CD14-positive monocyte (primary cell): ENCODE measurements around the gene OR10H5. TPM values are rescaled to one million over a fixed set of nuclear protein-coding genes. Genes with fewer than 3 reads are reported as not detected.
"Not testable (repeated sequence)": the region's sequence is repeated elsewhere in the genome, so short reads cannot be mapped to it uniquely, and the experiment has no call there.

Experiments used
- DNase-seq, 3 donors: peaks; one replicate each; pipeline ENCODE4 v3.0.0-alpha.2; 2011 to 2022
- H2AFZ ChIP-seq: 2 replicates; pipeline ENCODE4 v1.6.0; 2012; ENCODE audit warnings: mild to moderate bottlenecking, low read depth, low read length, inconsistent platforms; ENCODE audit not compliant: insufficient read depth, poor library complexity, severe bottlenecking
- H3K27ac ChIP-seq, 2 donors: 1 replicate in 1 of 2; 2 replicates in 1 of 2; pipeline ENCODE4 v1.5.1; 2012 to 2013; ENCODE audit warnings: low read length in 2 of 2, control low read depth in 1 of 2, inconsistent platforms in 1 of 2, low read depth in 1 of 2, mild to moderate bottlenecking in 1 of 2
- H3K27me3 ChIP-seq, 2 donors: one replicate each; pipeline versions ENCODE4 v1.6.0 to v1.6.1; 2011 to 2013; ENCODE audit warnings: low read length in 2 of 2; ENCODE audit not compliant: control insufficient read depth in 2 of 2, insufficient read depth in 2 of 2
- H3K36me3 ChIP-seq, 2 donors: replicated peaks in 1 of 2; 1 replicate in 1 of 2; 2 replicates in 1 of 2; pipeline versions ENCODE4 v1.5.1 to v1.6.1; 2012 to 2013; ENCODE audit warnings: low read length in 2 of 2, control low read depth in 1 of 2, inconsistent platforms in 1 of 2, mild to moderate bottlenecking in 1 of 2; ENCODE audit not compliant: insufficient read depth in 2 of 2, control insufficient read depth in 1 of 2
- H3K4me1 ChIP-seq, 2 donors: 1 replicate in 1 of 2; 2 replicates in 1 of 2; pipeline versions ENCODE4 v1.5.1 to v1.6.1; 2012 to 2013; ENCODE audit warnings: low read length in 2 of 2, control low read depth in 1 of 2, inconsistent platforms in 1 of 2, mild to moderate bottlenecking in 1 of 2, moderate library complexity in 1 of 2; ENCODE audit not compliant: insufficient read depth in 2 of 2, control insufficient read depth in 1 of 2
- H3K4me2 ChIP-seq: replicated peaks from 2 replicates; pipeline ENCODE3; 2012; ENCODE audit warnings: low read length, moderate library complexity, mild to moderate bottlenecking; ENCODE audit not compliant: poor library complexity, severe bottlenecking; ENCODE audit errors: extremely low read depth
- H3K4me3 ChIP-seq, 3 experiments: fragments of 200-600 bp in 1 of 3; sonication (generic) in 1 of 3; replicated peaks in 1 of 3; 1 replicate in 2 of 3; 2 replicates in 1 of 3; pipeline ENCODE4 v1.5.1; 2011 to 2013; ENCODE audit warnings: low read length in 3 of 3, mild to moderate bottlenecking in 3 of 3, control low read depth in 2 of 3, low read depth in 2 of 3, inconsistent platforms in 1 of 3, moderate library complexity in 1 of 3
- H3K79me2 ChIP-seq: 2 replicates; pipeline ENCODE4 v1.6.0; 2012; ENCODE audit warnings: mild to moderate bottlenecking, control low read depth, inconsistent platforms, low read length, moderate library complexity; ENCODE audit not compliant: insufficient read depth
- H3K9ac ChIP-seq: 2 replicates; pipeline ENCODE4 v1.6.0; 2017; ENCODE audit warnings: low read length, mild to moderate bottlenecking; ENCODE audit not compliant: insufficient read depth, poor library complexity, severe bottlenecking
- H3K9me3 ChIP-seq, 2 donors: replicated peaks in 1 of 2; 1 replicate in 1 of 2; 2 replicates in 1 of 2; pipeline versions ENCODE4 v1.5.1 to v1.6.1; 2012 to 2013; ENCODE audit warnings: low read length in 2 of 2, control low read depth in 1 of 2; ENCODE audit not compliant: control insufficient read depth in 1 of 2, insufficient read depth in 1 of 2
- H4K20me1 ChIP-seq: 2 replicates; pipeline ENCODE4 v1.6.0; 2012; ENCODE audit warnings: mild to moderate bottlenecking, low read length, control low read depth, moderate library complexity; ENCODE audit not compliant: insufficient read depth
- H3K27ac Mint-ChIP-seq, 7 donors: one replicate each; pipeline ENCODE4 v1.8.0; 2020; ENCODE audit warnings: mild to moderate bottlenecking in 7 of 7, mixed read lengths in 7 of 7, moderate library complexity in 6 of 7, inconsistent platforms in 2 of 7
- H3K27me3 Mint-ChIP-seq, 3 donors: one replicate each; pipeline ENCODE4 v1.8.0; 2021 to 2022; ENCODE audit warnings: low read depth in 3 of 3, mild to moderate bottlenecking in 3 of 3, mixed read lengths in 3 of 3, moderate library complexity in 3 of 3, inconsistent platforms in 1 of 3
- H3K36me3 Mint-ChIP-seq, 2 donors: one replicate each; pipeline ENCODE4 v1.8.0; 2020; ENCODE audit warnings: mixed read lengths in 2 of 2, inconsistent platforms in 1 of 2, mild to moderate bottlenecking in 1 of 2
- H3K4me1 Mint-ChIP-seq: one replicate; pipeline ENCODE4 v1.8.0; 2020; ENCODE audit warnings: mild to moderate bottlenecking, mixed read lengths
- H3K4me3 Mint-ChIP-seq, 2 donors: one replicate each; pipeline ENCODE4 v1.8.0; 2020; ENCODE audit warnings: mild to moderate bottlenecking in 2 of 2, mixed read lengths in 2 of 2, moderate library complexity in 1 of 2
- H3K9me3 Mint-ChIP-seq, 7 donors: one replicate each; pipeline ENCODE4 v1.8.0; 2020 to 2022; ENCODE audit warnings: mixed read lengths in 7 of 7, mild to moderate bottlenecking in 6 of 7, moderate library complexity in 6 of 7, inconsistent platforms in 2 of 7
- WGBS: methylation state at CpG from one replicate; pipeline ENCODE4 v1.1.5; 2013; ENCODE audit warnings: missing lambda C conversion rate; ENCODE audit not compliant: insufficient coverage; 5-methylcytosine and 5-hydroxymethylcytosine counted together
- intact Hi-C, 2 donors: fragments of 100-400 bp; cut with micrococcal nuclease; formaldehyde crosslinking; loops; one replicate each; pipeline versions ENCODE4 v1.15.0 to v1.15.1; 2023
- polyA plus RNA-seq, 3 donors: library from polyadenylated mRNA; depleted of rRNA in 1 of 3; unstranded in 2 of 3; stranded (reverse) in 1 of 3; fragments of 300-500 nt in 2 of 3; fragments of >200 nt in 1 of 3; fragmentation: Illumina TruSeq in 2 of 3; gene quantifications; 1 replicate in 2 of 3; 2 replicates in 1 of 3; pipeline ENCODE4 v1.2.3, GENCODE V29; 2012 to 2021
- TF ChIP-seq, protein P1 (sequence below): fragments of 200-600 bp; IDR thresholded peaks from one replicate; pipeline ENCODE4 v1.8.0; 2022; ENCODE audit warnings: antibody characterized with exemption, mild to moderate bottlenecking

OR10H5 gene
- polyA plus RNA-seq, 3 donors = not detected

- TF ChIP-seq, protein P1, sequence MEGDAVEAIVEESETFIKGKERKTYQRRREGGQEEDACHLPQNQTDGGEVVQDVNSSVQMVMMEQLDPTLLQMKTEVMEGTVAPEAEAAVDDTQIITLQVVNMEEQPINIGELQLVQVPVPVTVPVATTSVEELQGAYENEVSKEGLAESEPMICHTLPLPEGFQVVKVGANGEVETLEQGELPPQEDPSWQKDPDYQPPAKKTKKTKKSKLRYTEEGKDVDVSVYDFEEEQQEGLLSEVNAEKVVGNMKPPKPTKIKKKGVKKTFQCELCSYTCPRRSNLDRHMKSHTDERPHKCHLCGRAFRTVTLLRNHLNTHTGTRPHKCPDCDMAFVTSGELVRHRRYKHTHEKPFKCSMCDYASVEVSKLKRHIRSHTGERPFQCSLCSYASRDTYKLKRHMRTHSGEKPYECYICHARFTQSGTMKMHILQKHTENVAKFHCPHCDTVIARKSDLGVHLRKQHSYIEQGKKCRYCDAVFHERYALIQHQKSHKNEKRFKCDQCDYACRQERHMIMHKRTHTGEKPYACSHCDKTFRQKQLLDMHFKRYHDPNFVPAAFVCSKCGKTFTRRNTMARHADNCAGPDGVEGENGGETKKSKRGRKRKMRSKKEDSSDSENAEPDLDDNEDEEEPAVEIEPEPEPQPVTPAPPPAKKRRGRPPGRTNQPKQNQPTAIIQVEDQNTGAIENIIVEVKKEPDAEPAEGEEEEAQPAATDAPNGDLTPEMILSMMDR = no peak
- Mint-ChIP-seq H3K4me3 (no peak overlapping the region), H3K4me1 (peaks cover 12% of the 10 kb centered on the region), H3K27me3 (peaks cover 1 to 6% (median 6%) of the 10 kb centered on the region in 3 donors), H3K9me3 (no peaks in the 10 kb centered on the region), H3K27ac (no peak overlapping the region), H3K36me3 (no peaks in the 10 kb centered on the region)
- Histone ChIP-seq H3K27me3 (no peaks in the 10 kb centered on the region), H2AFZ (no peak overlapping the region), H3K36me3 (no peaks in the 10 kb centered on the region), H3K4me3 (no peak overlapping the region), H3K79me2 (no peaks in the 10 kb centered on the region), H3K9ac (no peak overlapping the region), H3K4me1 (peaks cover 7 to 9% of the 10 kb centered on the region in 2 donors), H3K27ac (no peak overlapping the region), H4K20me1 (no peaks in the 10 kb centered on the region), H3K9me3 (no peaks in the 10 kb centered on the region), H3K4me2 (no peak overlapping the region)
- 98% methylated on average over 5 of the region's 5 CpGs for WGBS
- intact Hi-C loops = no loop called here
- DNase-seq = no peak
Observed at GRCh38 chr19:15831626-15832025, 44.2 kb downstream of the OR10H5 start.

- intact Hi-C loops, DNase-seq, H3K4me3 ChIP-seq, H4K20me1 ChIP-seq, H3K27me3 Mint-ChIP-seq, H3K36me3 Mint-ChIP-seq, H3K4me2 ChIP-seq, H3K4me3 Mint-ChIP-seq, H3K79me2 ChIP-seq, H2AFZ ChIP-seq, H3K27me3 ChIP-seq, H3K27ac ChIP-seq, H3K36me3 ChIP-seq, H3K9me3 ChIP-seq, H3K9ac ChIP-seq, H3K27ac Mint-ChIP-seq, H3K9me3 Mint-ChIP-seq: not testable (repeated sequence)
- peaks cover 19% of the 10 kb centered on the region for H3K4me1 Mint-ChIP-seq
- peaks cover 7 to 20% of the 10 kb centered on the region in 2 donors for H3K4me1 ChIP-seq
- WGBS = 93% methylated on average over 3 of the region's 3 CpGs
Observed at GRCh38 chr19:15834232-15834631, 46.8 kb downstream of the OR10H5 start.

GRCh38 chr19:15835565-15836329 is 48.3 kb downstream of the OR10H5 start:
- H3K9me3 Mint-ChIP-seq, H3K36me3 ChIP-seq, H4K20me1 ChIP-seq, H3K36me3 Mint-ChIP-seq, H3K27me3 Mint-ChIP-seq, H3K27me3 ChIP-seq, intact Hi-C loops, H3K79me2 ChIP-seq, H3K9me3 ChIP-seq: not testable (repeated sequence)
- DNase-seq = peak; percentile 6 to 27 (median 26)
- H3K4me2 ChIP-seq = peak overlapping the region; percentile 98
- H3K27ac ChIP-seq = peak overlapping the region; percentile 94 to 98
- H3K9ac ChIP-seq = peak overlapping the region; percentile 99
- peak overlapping the region; percentile 99 for H2AFZ ChIP-seq
- WGBS = 31% methylated on average over 8 of the region's 11 CpGs
- peak overlapping the region; percentile 93 to 99 (median 98) for H3K27ac Mint-ChIP-seq
- H3K4me1 ChIP-seq = peaks cover 7 to 20% of the 10 kb centered on the region in 2 donors
- H3K4me1 Mint-ChIP-seq = peaks cover 19% of the 10 kb centered on the region
- peak overlapping the region; percentile 63 to 88 (median 72) for H3K4me3 ChIP-seq
- peak overlapping the region; percentile 85 to 91 for H3K4me3 Mint-ChIP-seq
